ENCODE data around the gene SMTNL2.
"Not testable (repeated sequence)": the region's sequence is repeated elsewhere in the genome, so short reads cannot be mapped to it uniquely, and the experiment has no call there.

Gene SMTNL2

GRCh38 chr17:4634976-4635375, 50.6 kb downstream of the SMTNL2 start:
- no peak for DNase-seq (ENCODE audit: low read depth)

- DNase-seq (ENCODE audit: low read depth): no peak
Measured at GRCh38 chr17:4635823-4636375, 51.6 kb downstream of the SMTNL2 start.

- no peak for DNase-seq (ENCODE audit: low read depth)
Measured at GRCh38 chr17:4636474-4637100, 52.3 kb downstream of the SMTNL2 start.

GRCh38 chr17:4638766-4639165, 54.4 kb downstream of the SMTNL2 start:
- DNase-seq (ENCODE audit: low read depth): not testable (repeated sequence)

- DNase-seq (ENCODE audit: low read depth): not testable (repeated sequence)
Measured at GRCh38 chr17:4639301-4640059, 55.2 kb downstream of the SMTNL2 start.

GRCh38 chr17:4640569-4641188, 56.4 kb downstream of the SMTNL2 start:
- DNase-seq (ENCODE audit: low read depth): not testable (repeated sequence)

GRCh38 chr17:4641297-4642195, 57.2 kb downstream of the SMTNL2 start, which contains the start of gene ALOX15:
TSS of gene ALOX15 (minus strand) at chr17:4641678. CDS start at chr17:4641651, 27 bp downstream.
- DNase-seq (ENCODE audit: low read depth): no peak

- DNase-seq (ENCODE audit: low read depth): no peak
Measured at GRCh38 chr17:4642286-4642685, 58.0 kb downstream of the SMTNL2 start.

GRCh38 chr17:4643676-4644075, 59.3 kb downstream of the SMTNL2 start:
- no peak for DNase-seq (ENCODE audit: low read depth)

- no peak for DNase-seq (ENCODE audit: low read depth)
Measured at GRCh38 chr17:4645642-4646041, 61.3 kb downstream of the SMTNL2 start.

GRCh38 chr17:4648741-4649140, 64.4 kb downstream of the SMTNL2 start:
- DNase-seq (ENCODE audit: low read depth): no peak

- no peak for DNase-seq (ENCODE audit: low read depth)
Measured at GRCh38 chr17:4652997-4653396, 68.7 kb downstream of the SMTNL2 start.

GRCh38 chr17:4655933-4656332, 71.6 kb downstream of the SMTNL2 start:
- not testable (repeated sequence) for DNase-seq (ENCODE audit: low read depth)

- no peak for DNase-seq (ENCODE audit: low read depth)
Measured at GRCh38 chr17:4657678-4658077, 73.3 kb downstream of the SMTNL2 start.
